Astrocyte (in vitro differentiated cells and primary cell): ENCODE measurements around the gene TNFAIP8L3.

Experiments used
- CTCF ChIP-seq: IDR thresholded peaks from 2 replicates; pipeline ENCODE4 v1.5.1; 2011; ENCODE audit warnings: low read depth, mild to moderate bottlenecking, inconsistent platforms, low read length, moderate library complexity; ENCODE audit not compliant: insufficient read depth
- EZH2 ChIP-seq: IDR thresholded peaks from 2 replicates; pipeline ENCODE4 v1.6.1; 2012; ENCODE audit warnings: mild to moderate bottlenecking, low read length, inconsistent platforms; ENCODE audit not compliant: insufficient read depth

GRCh38 chr15:51075826-51076523, 18.7 kb downstream of the TNFAIP8L3 start:
- TF ChIP-seq CTCF (no peak), EZH2 (no peak)
